SK-N-SH (cell line): ENCODE results near the gene LRRC8D. TPM values are rescaled to one million over a fixed set of nuclear protein-coding genes. Genes with fewer than 3 reads are reported as not detected.

Experiments
- CTCF ChIA-PET: fragments of 300-600, 350-600 bp; formaldehyde crosslinking; extraction: SDS; loops from one replicate; lab custom pipeline; 2021; lab: Yijun Ruan, JAX
- POLR2A ChIA-PET: fragments of 350-600 bp; sonication (Branson Sonifier 250); formaldehyde crosslinking; extraction: SDS; loops from one replicate; lab custom pipeline; 2020; ENCODE audit warnings: antibody characterized with exemption, inconsistent platforms; lab: Yijun Ruan, JAX
- DNase-seq: peaks from one replicate; pipeline ENCODE4 v3.0.0; 2012
- H2AFZ ChIP-seq: fragments of 200-600 bp; sonication (generic); 2 replicates; pipeline ENCODE4 v1.8.1; 2016; ENCODE audit warnings: antibody characterized with exemption, mild to moderate bottlenecking, low read depth
- H3F3A ChIP-seq: fragments of 200-600 bp; sonication (generic); replicated peaks from 2 replicates; pipeline ENCODE3; 2016; ENCODE audit warnings: antibody characterized with exemption, mild to moderate bottlenecking; ENCODE audit not compliant: insufficient read depth
- H3K27ac ChIP-seq, 2 experiments: fragments of 200-500 bp in 1 of 2; fragments of 200-600 bp in 1 of 2; sonication (Bioruptor generic) in 1 of 2; sonication (generic), shearing (Covaris generic) in 1 of 2; 2 replicates each; pipeline versions ENCODE4 v1.5.1 to v1.6.1; 2014 to 2016; ENCODE audit warnings: low read depth in 2 of 2, inconsistent platforms in 1 of 2, low read length in 1 of 2, mild to moderate bottlenecking in 1 of 2, mixed read lengths in 1 of 2
- H3K27me3 ChIP-seq: fragments of 200-600 bp; sonication (generic), shearing (Covaris generic); 2 replicates; pipeline ENCODE4 v1.6.1; 2016; ENCODE audit warnings: mixed run types; ENCODE audit not compliant: insufficient read depth
- H3K36me3 ChIP-seq, 2 experiments: fragments of 200-500 bp in 1 of 2; fragments of 200-600 bp in 1 of 2; sonication (Bioruptor generic) in 1 of 2; sonication (generic) in 1 of 2; replicated peaks in 1 of 2; 2 replicates each; pipeline versions ENCODE3 to v1.5.1; 2014 to 2016; ENCODE audit warnings: low read length in 1 of 2, mild to moderate bottlenecking in 1 of 2; ENCODE audit not compliant: insufficient read depth in 2 of 2, control insufficient read depth in 1 of 2
- H3K4me1 ChIP-seq, 2 experiments: fragments of 200-500 bp in 1 of 2; fragments of 200-600 bp in 1 of 2; sonication (Bioruptor generic) in 1 of 2; sonication (generic), shearing (Covaris generic) in 1 of 2; 2 replicates each; pipeline versions ENCODE4 v1.5.1 to v1.6.1; 2014 to 2016; ENCODE audit warnings: low read depth in 1 of 2, low read length in 1 of 2, mixed run types in 1 of 2; ENCODE audit not compliant: insufficient read depth in 2 of 2, control insufficient read depth in 1 of 2
- H3K4me2 ChIP-seq: fragments of 200-600 bp; sonication (generic), shearing (Covaris generic); 2 replicates; pipeline ENCODE4 v1.6.1; 2017; ENCODE audit warnings: mixed run types
- H3K4me3 ChIP-seq, 2 experiments: fragments of 200-500 bp in 1 of 2; fragments of 200-600 bp in 1 of 2; sonication (Bioruptor generic) in 1 of 2; sonication (generic), shearing (Covaris generic) in 1 of 2; 2 replicates each; pipeline versions ENCODE4 v1.5.1 to v1.8.1; 2014 to 2016; ENCODE audit warnings: low read depth in 2 of 2, inconsistent platforms in 1 of 2, low read length in 1 of 2, mild to moderate bottlenecking in 1 of 2, mixed read lengths in 1 of 2, moderate library complexity in 1 of 2
- H3K79me2 ChIP-seq: fragments of 200-600 bp; sonication (generic); 2 replicates; pipeline ENCODE4 v1.8.1; 2017; ENCODE audit warnings: mild to moderate bottlenecking; ENCODE audit not compliant: insufficient read depth
- H3K9ac ChIP-seq: fragments of 200-600 bp; sonication (generic); 2 replicates; pipeline ENCODE4 v1.6.1; 2017; ENCODE audit warnings: mixed run types
- H3K9me2 ChIP-seq: fragments of 200-600 bp; sonication (generic); 2 replicates; pipeline ENCODE4 v1.6.1; 2017; ENCODE audit warnings: mixed run types
- H3K9me3 ChIP-seq: fragments of 200-600 bp; sonication (generic); 2 replicates; pipeline ENCODE4 v1.6.1; 2017; ENCODE audit warnings: mixed run types, mild to moderate bottlenecking, moderate library complexity
- H4K20me1 ChIP-seq: fragments of 200-600 bp; sonication (generic); 2 replicates; pipeline ENCODE4 v1.6.1; 2017; ENCODE audit warnings: mild to moderate bottlenecking, mixed run types; ENCODE audit not compliant: insufficient read depth
- CTCF ChIP-seq: fragments of 200-600 bp; sonication (generic); IDR thresholded peaks from 2 replicates; pipeline ENCODE4 v1.6.1; 2017; ENCODE audit warnings: antibody characterized with exemption, mild to moderate bottlenecking, moderate library complexity
- ELF1 ChIP-seq: IDR thresholded peaks from 2 replicates; pipeline ENCODE4 v1.4.0; 2012
- EP300 ChIP-seq, 2 experiments: IDR thresholded peaks; 2 replicates each; pipeline versions ENCODE4 v1.4.0 to v1.6.1; 2012; ENCODE audit warnings: borderline replicate concordance in 1 of 2, low read depth in 1 of 2, low read length in 1 of 2
- FOSL2 ChIP-seq: IDR thresholded peaks from 2 replicates; pipeline ENCODE4 v1.4.0; 2012; ENCODE audit warnings: low read depth, mild to moderate bottlenecking, moderate library complexity, borderline replicate concordance
- FOXJ3 ChIP-seq: sonication (generic); formaldehyde crosslinking; IDR thresholded peaks from 2 replicates; pipeline ENCODE4 v1.5.1; 2020; ENCODE audit warnings: mild to moderate bottlenecking, missing genetic modification reagents
- FOXM1 ChIP-seq: IDR thresholded peaks from 2 replicates; pipeline ENCODE4 v1.4.0; 2012; ENCODE audit warnings: low read depth, mild to moderate bottlenecking
- JUND ChIP-seq: IDR thresholded peaks from 2 replicates; pipeline ENCODE4 v1.4.0; 2012
- MXI1 ChIP-seq: IDR thresholded peaks from 2 replicates; pipeline ENCODE4 v1.6.1; 2012; ENCODE audit warnings: mild to moderate bottlenecking, low read depth, low read length, improper control_type of control experiment
- NFIC ChIP-seq: IDR thresholded peaks from 2 replicates; pipeline ENCODE4 v1.4.0; 2012; ENCODE audit warnings: borderline replicate concordance
- NRF1 ChIP-seq: IDR thresholded peaks from 2 replicates; pipeline ENCODE4 v1.6.1; 2012; ENCODE audit warnings: low read depth, mild to moderate bottlenecking, low read length
- PBX3 ChIP-seq: IDR thresholded peaks from 2 replicates; pipeline ENCODE4; 2012
- POLR2AphosphoS5 ChIP-seq: IDR thresholded peaks from 2 replicates; pipeline ENCODE4 v1.6.1; 2012; ENCODE audit warnings: low read depth, low read length
- RAD21 ChIP-seq: IDR thresholded peaks from 2 replicates; pipeline ENCODE4 v1.6.1; 2012; ENCODE audit warnings: mild to moderate bottlenecking, low read length
- REST ChIP-seq: IDR thresholded peaks from 2 replicates; pipeline ENCODE4 v1.6.1; 2012; ENCODE audit warnings: mild to moderate bottlenecking, low read depth, low read length, moderate library complexity
- RFX5 ChIP-seq: IDR thresholded peaks from 2 replicates; pipeline ENCODE4 v1.6.1; 2012; ENCODE audit warnings: mild to moderate bottlenecking, improper control_type of control experiment, low read length
- SIN3A ChIP-seq: IDR thresholded peaks from 2 replicates; pipeline ENCODE4 v1.6.1; 2012; ENCODE audit warnings: low read depth, mild to moderate bottlenecking, low read length, moderate library complexity, borderline replicate concordance
- SMC3 ChIP-seq: IDR thresholded peaks from 2 replicates; pipeline ENCODE4 v1.6.1; 2012; ENCODE audit warnings: low read depth, low read length, improper control_type of control experiment
- TAF1 ChIP-seq: IDR thresholded peaks from 2 replicates; pipeline ENCODE4 v1.6.1; 2012; ENCODE audit warnings: low read depth, mild to moderate bottlenecking, low read length, moderate library complexity, borderline replicate concordance
- TCF12 ChIP-seq: IDR thresholded peaks from 2 replicates; pipeline ENCODE4 v1.4.0; 2012
- TEAD4 ChIP-seq: IDR thresholded peaks from 2 replicates; pipeline ENCODE4 v1.4.0; 2012; ENCODE audit warnings: mild to moderate bottlenecking, borderline replicate concordance; ENCODE audit not compliant: insufficient read depth
- USF1 ChIP-seq: IDR thresholded peaks from 2 replicates; pipeline ENCODE4 v1.4.0; 2012; ENCODE audit warnings: low read depth, borderline replicate concordance
- YY1 ChIP-seq: IDR thresholded peaks from 2 replicates; pipeline ENCODE4 v1.4.0; 2012; ENCODE audit warnings: low read depth, mild to moderate bottlenecking
- WGBS: methylation state at CpG from one replicate; pipeline ENCODE4 v1.1.6; 2017; ENCODE audit warnings: low lambda C conversion rate; 5-methylcytosine and 5-hydroxymethylcytosine counted together
- polyA plus RNA-seq, 3 experiments: library from polyadenylated mRNA; depleted of rRNA; stranded (reverse); fragments of >200 nt; gene quantifications; 2 replicates each; pipeline ENCODE4 v1.2.3, GENCODE V29; 2012
- TF ChIP-seq, protein P1 (sequence below): IDR thresholded peaks from 2 replicates; pipeline ENCODE4 v1.4.0; 2012; ENCODE audit warnings: low read depth
- TF ChIP-seq, protein P2 (sequence below): IDR thresholded peaks from 2 replicates; pipeline ENCODE4 v1.4.0; 2012; ENCODE audit warnings: low read depth, borderline replicate concordance

Gene LRRC8D
- polyA plus RNA-seq, 1 of the 3 experiments (the other 2 are of a cell fraction): 15.0 TPM

DNA sequence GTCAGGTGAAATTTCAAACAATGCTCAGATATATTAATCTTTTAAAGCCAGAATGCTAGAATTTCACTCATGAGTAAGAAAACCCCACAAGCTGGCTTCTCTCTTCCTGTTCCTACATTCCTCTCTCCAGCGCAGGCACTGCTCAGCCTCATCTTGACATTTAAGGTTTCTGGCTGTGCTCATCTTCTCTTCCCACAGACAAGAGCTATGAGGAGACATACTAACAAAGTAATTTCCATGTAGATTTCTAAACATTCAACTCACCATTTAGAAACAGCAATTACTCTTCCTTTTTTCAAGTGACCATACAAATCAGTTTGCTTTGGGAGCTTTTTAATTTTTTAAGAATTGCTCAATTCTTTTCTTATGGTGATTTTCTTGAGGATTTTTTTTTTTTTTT lies 7.8 kb upstream of the LRRC8D start:
- no peak overlapping the region for H3K4me3 ChIP-seq
- TF ChIP-seq SIN3A (0 out of 2 replicates have a peak, but pooled peaks have one; percentile 48), CTCF (no peak), REST (0 out of 2 replicates have a peak, but pooled peaks have one; percentile 27), TEAD4 (0 out of 2 replicates have a peak, but pooled peaks have one; percentile 30), NFIC (peak; percentile 16; the same call in 1 of the 2 replicates), TAF1 (no peak), RFX5 (no peak), FOXM1 (no peak), FOXJ3 (no peak), EP300 (IDR thresholded peaks at IDR 0.05; ENCODE audit: borderline replicate concordance in 1 of 2, low read depth in 1 of 2, low read length in 1 of 2) (peak; percentile 53 to 55; a peak in 3 of 4 replicates), YY1 (no peak), JUND (peak; percentile 30; the same call in 1 of the 2 replicates), MXI1 (no peak), POLR2AphosphoS5 (peak; percentile 73), TCF12 (peak; percentile 96), USF1 (no peak), ELF1 (no peak), SMC3 (no peak), FOSL2 (no peak), NRF1 (no peak), RAD21 (no peak), PBX3 (peak; percentile 86)
- TF ChIP-seq, protein P1, sequence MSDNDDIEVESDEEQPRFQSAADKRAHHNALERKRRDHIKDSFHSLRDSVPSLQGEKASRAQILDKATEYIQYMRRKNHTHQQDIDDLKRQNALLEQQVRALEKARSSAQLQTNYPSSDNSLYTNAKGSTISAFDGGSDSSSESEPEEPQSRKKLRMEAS: no peak
- TF ChIP-seq, protein P2, sequence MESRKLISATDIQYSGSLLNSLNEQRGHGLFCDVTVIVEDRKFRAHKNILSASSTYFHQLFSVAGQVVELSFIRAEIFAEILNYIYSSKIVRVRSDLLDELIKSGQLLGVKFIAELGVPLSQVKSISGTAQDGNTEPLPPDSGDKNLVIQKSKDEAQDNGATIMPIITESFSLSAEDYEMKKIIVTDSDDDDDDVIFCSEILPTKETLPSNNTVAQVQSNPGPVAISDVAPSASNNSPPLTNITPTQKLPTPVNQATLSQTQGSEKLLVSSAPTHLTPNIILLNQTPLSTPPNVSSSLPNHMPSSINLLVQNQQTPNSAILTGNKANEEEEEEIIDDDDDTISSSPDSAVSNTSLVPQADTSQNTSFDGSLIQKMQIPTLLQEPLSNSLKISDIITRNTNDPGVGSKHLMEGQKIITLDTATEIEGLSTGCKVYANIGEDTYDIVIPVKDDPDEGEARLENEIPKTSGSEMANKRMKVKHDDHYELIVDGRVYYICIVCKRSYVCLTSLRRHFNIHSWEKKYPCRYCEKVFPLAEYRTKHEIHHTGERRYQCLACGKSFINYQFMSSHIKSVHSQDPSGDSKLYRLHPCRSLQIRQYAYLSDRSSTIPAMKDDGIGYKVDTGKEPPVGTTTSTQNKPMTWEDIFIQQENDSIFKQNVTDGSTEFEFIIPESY: no peak
- TF ChIP-seq, all 33 proteins: peak for 9
- H3K9me2 ChIP-seq: no peaks in the 10 kb centered on the region
- ChIA-PET CTCF (interaction anchor here (1.5 to 1.7 kb wide), 3 partner anchors 8 to 14 kb away, joined by 4 to 9 read pairs (median 4); partner anchors contain the start of gene LRRC8D), POLR2A (no interaction called here)
- H3K27ac ChIP-seq: peak overlapping the region; percentile 65 to 66; a peak in 2 of 4 replicates
- no peaks in the 10 kb centered on the region for H3F3A ChIP-seq
- no peak overlapping the region for H3K9ac ChIP-seq
- no peak overlapping the region for H2AFZ ChIP-seq
- 11% methylated on average over 1 of the region's 1 CpG for WGBS
- H3K79me2 ChIP-seq: no peaks in the 10 kb centered on the region
- H3K4me2 ChIP-seq: peak overlapping the region; percentile 8; the same call in 1 of the 2 replicates
- H3K27me3 ChIP-seq: no peaks in the 10 kb centered on the region
- peaks cover 4% of the 10 kb centered on the region in 2 experiments; a peak in 3 of 4 replicates for H3K4me1 ChIP-seq
- no peaks in the 10 kb centered on the region for H4K20me1 ChIP-seq
- DNase-seq: no peak
- no peaks in the 10 kb centered on the region for H3K9me3 ChIP-seq
- H3K36me3 ChIP-seq: no peaks in the 10 kb centered on the region
